Measurements from ENCODE around the gene BOLA2B.
"Not testable (repeated sequence)": the region's sequence is repeated elsewhere in the genome, so short reads cannot be mapped to it uniquely, and the experiment has no call there.

Gene BOLA2B

GRCh38 chr16:30184096-30184890 lies 9.2 kb downstream of the BOLA2B start:
- peak; percentile 85 for DNase-seq

- peak; percentile 84 for DNase-seq
Observed at GRCh38 chr16:30183233-30184095, 10.0 kb downstream of the BOLA2B start, which contains the start of gene CORO1A. Gene CORO1A (plus strand): TSS chr16:30183602. CDS start chr16:30185210, 1,608 bp downstream.

GRCh38 chr16:30180741-30181140 lies 12.7 kb downstream of the BOLA2B start:
- no peak for DNase-seq

- DNase-seq, result no peak
Observed at GRCh38 chr16:30179931-30180330, 13.5 kb downstream of the BOLA2B start.

- no peak for DNase-seq
Observed at GRCh38 chr16:30179195-30179594, 14.3 kb downstream of the BOLA2B start.

GRCh38 chr16:30176876-30177275 lies 16.6 kb downstream of the BOLA2B start:
- not testable (repeated sequence) for DNase-seq

- no peak for DNase-seq
Observed at GRCh38 chr16:30173054-30173453, 20.4 kb downstream of the BOLA2B start.

- not testable (repeated sequence) for DNase-seq
Observed at GRCh38 chr16:30170145-30170544, 23.3 kb downstream of the BOLA2B start.

- DNase-seq, result not testable (repeated sequence)
Observed at GRCh38 chr16:30169416-30169815, 24.1 kb downstream of the BOLA2B start.

GRCh38 chr16:30168746-30169145 lies 24.7 kb downstream of the BOLA2B start:
- not testable (repeated sequence) for DNase-seq

- DNase-seq, result peak; percentile 41
Observed at GRCh38 chr16:30166202-30166902, 27.1 kb downstream of the BOLA2B start.

GRCh38 chr16:30163538-30163937 lies 29.9 kb downstream of the BOLA2B start:
- DNase-seq, result no peak

- no peak for DNase-seq
Observed at GRCh38 chr16:30157214-30157613, 36.3 kb downstream of the BOLA2B start.

- no peak for DNase-seq
Observed at GRCh38 chr16:30155188-30155587, 38.3 kb downstream of the BOLA2B start.

GRCh38 chr16:30152517-30152916 lies 40.9 kb downstream of the BOLA2B start:
- DNase-seq, result no peak

- DNase-seq, result no peak
Observed at GRCh38 chr16:30151091-30151490, 42.4 kb downstream of the BOLA2B start.

- DNase-seq, result no peak
Observed at GRCh38 chr16:30149250-30149930, 44.1 kb downstream of the BOLA2B start.

- no peak for DNase-seq
Observed at GRCh38 chr16:30147843-30148510, 45.5 kb downstream of the BOLA2B start.

GRCh38 chr16:30145657-30146056 lies 47.8 kb downstream of the BOLA2B start:
- DNase-seq, result no peak

- no peak for DNase-seq
Observed at GRCh38 chr16:30144917-30145316, 48.5 kb downstream of the BOLA2B start.

- DNase-seq, result no peak
Observed at GRCh38 chr16:30144017-30144416, 49.4 kb downstream of the BOLA2B start.

GRCh38 chr16:30143347-30143702 lies 50.1 kb downstream of the BOLA2B start:
- no peak for DNase-seq

Measured in CD4-positive, alpha-beta T cell treated with Interleukin-15 for 1 hour (primary cell).